Activated CD4-positive, alpha-beta memory T cell treated with anti-CD3 and anti-CD28 coated beads, Interleukin-2, amount 10 ng/mL, durations not matched to agents 7 days and 5 days (primary cell): ENCODE results near the gene MAPK8IP1. TPM values are rescaled to one million over a fixed set of nuclear protein-coding genes. Genes with fewer than 3 reads are reported as not detected.

ENCODE experiments used
- CTCF ChIA-PET: fragments of 350-600 bp; sonication (Branson Sonifier 250); formaldehyde crosslinking; loops from one replicate; lab custom pipeline; 2021; ENCODE audit warnings: antibody characterized with exemption, inconsistent platforms; lab: Charles Lee
- POLR2A ChIA-PET: fragments of 350-600 bp; sonication (Branson Sonifier 250); formaldehyde crosslinking; loops from one replicate; lab custom pipeline; 2021; ENCODE audit warnings: antibody characterized with exemption; lab: Charles Lee
- DNase-seq: peaks from one replicate; pipeline ENCODE4 v3.0.0-alpha.2; 2020
- H3K27ac Mint-ChIP-seq: one replicate; pipeline ENCODE4 v1.8.0; 2021; ENCODE audit warnings: mild to moderate bottlenecking, mixed read lengths
- H3K27me3 Mint-ChIP-seq: one replicate; pipeline ENCODE4 v1.8.0; 2021; ENCODE audit warnings: mixed read lengths
- H3K36me3 Mint-ChIP-seq: one replicate; pipeline ENCODE4 v1.8.0; 2021; ENCODE audit warnings: low read depth, mixed read lengths
- H3K4me1 Mint-ChIP-seq: one replicate; pipeline ENCODE4 v1.8.0; 2021; ENCODE audit warnings: mixed read lengths
- H3K4me3 Mint-ChIP-seq: one replicate; pipeline ENCODE4 v1.8.0; 2021; ENCODE audit warnings: mild to moderate bottlenecking, mixed read lengths
- H3K9me3 Mint-ChIP-seq: one replicate; pipeline ENCODE4 v1.8.0; 2021; ENCODE audit warnings: mixed read lengths
- total RNA-seq, 2 experiments: library from RNA; stranded (reverse); gene quantifications; one replicate each; pipeline ENCODE4 v1.2.3, GENCODE V29; 2021

MAPK8IP1 gene
- total RNA-seq, 2 experiments from 2014 or later, result 0.48 to 0.50 TPM

- H3K4me1 Mint-ChIP-seq, result peaks cover 35% of the 10 kb centered on the region
- CTCF ChIA-PET, result interaction anchor here (1.5 to 2.0 kb wide), 3 partner anchors 9 to 80 kb away, joined by 5 to 7 read pairs (median 6); no protein-coding TSS in a partner anchor
- H3K27me3 Mint-ChIP-seq, result no peaks in the 10 kb centered on the region
- H3K36me3 Mint-ChIP-seq, result peaks cover 3% of the 10 kb centered on the region
- POLR2A ChIA-PET, result interaction anchor here (1.7 kb wide), 1 partner anchor 67 kb away, joined by 4 read pairs; the partner anchor contains the start of gene PEX16
- H3K27ac Mint-ChIP-seq, result no peak overlapping the region
- no peak for DNase-seq
- no peaks in the 10 kb centered on the region for H3K9me3 Mint-ChIP-seq
- no peak overlapping the region for H3K4me3 Mint-ChIP-seq
Measured at GRCh38 chr11:45851228-45851627, 34.2 kb upstream of the MAPK8IP1 start.

- Mint-ChIP-seq H3K4me3 (no peak overlapping the region), H3K4me1 (peaks cover 26% of the 10 kb centered on the region), H3K27ac (no peak overlapping the region), H3K9me3 (no peaks in the 10 kb centered on the region), H3K36me3 (peaks cover 8% of the 10 kb centered on the region), H3K27me3 (no peaks in the 10 kb centered on the region)
- DNase-seq, result no peak
- ChIA-PET POLR2A (no interaction called here), CTCF (interaction anchor here (1.5 to 2.0 kb wide), 3 partner anchors 10 to 81 kb away, joined by 5 to 7 read pairs (median 6); no protein-coding TSS in a partner anchor)
Measured at GRCh38 chr11:45852018-45852711, 33.3 kb upstream of the MAPK8IP1 start.

GRCh38 chr11:45852712-45853101 is 32.7 kb upstream of the MAPK8IP1 start:
- CTCF ChIA-PET, result interaction anchor here (1.0 to 1.7 kb wide), 4 partner anchors 10 to 81 kb away, joined by 3 to 6 read pairs (median 4); no protein-coding TSS in a partner anchor
- H3K36me3 Mint-ChIP-seq, result peaks cover 9% of the 10 kb centered on the region
- POLR2A ChIA-PET, result no interaction called here
- DNase-seq, result no peak
- no peak overlapping the region for H3K4me3 Mint-ChIP-seq
- H3K4me1 Mint-ChIP-seq, result peaks cover 26% of the 10 kb centered on the region
- H3K9me3 Mint-ChIP-seq, result no peaks in the 10 kb centered on the region
- no peaks in the 10 kb centered on the region for H3K27me3 Mint-ChIP-seq
- no peak overlapping the region for H3K27ac Mint-ChIP-seq

- no peaks in the 10 kb centered on the region for H3K27me3 Mint-ChIP-seq
- no peak overlapping the region for H3K27ac Mint-ChIP-seq
- peaks cover 12% of the 10 kb centered on the region for H3K36me3 Mint-ChIP-seq
- peaks cover 19% of the 10 kb centered on the region for H3K4me1 Mint-ChIP-seq
- H3K9me3 Mint-ChIP-seq, result no peaks in the 10 kb centered on the region
- no peak for DNase-seq
- POLR2A ChIA-PET, result no interaction called here
- H3K4me3 Mint-ChIP-seq, result no peak overlapping the region
- CTCF ChIA-PET, result interaction anchor here (0.5 to 1.1 kb wide), 3 partner anchors 12 to 184 kb away, joined by 3 to 4 read pairs (median 3); no protein-coding TSS in a partner anchor
Measured at GRCh38 chr11:45853332-45854219, 31.9 kb upstream of the MAPK8IP1 start.

DNA sequence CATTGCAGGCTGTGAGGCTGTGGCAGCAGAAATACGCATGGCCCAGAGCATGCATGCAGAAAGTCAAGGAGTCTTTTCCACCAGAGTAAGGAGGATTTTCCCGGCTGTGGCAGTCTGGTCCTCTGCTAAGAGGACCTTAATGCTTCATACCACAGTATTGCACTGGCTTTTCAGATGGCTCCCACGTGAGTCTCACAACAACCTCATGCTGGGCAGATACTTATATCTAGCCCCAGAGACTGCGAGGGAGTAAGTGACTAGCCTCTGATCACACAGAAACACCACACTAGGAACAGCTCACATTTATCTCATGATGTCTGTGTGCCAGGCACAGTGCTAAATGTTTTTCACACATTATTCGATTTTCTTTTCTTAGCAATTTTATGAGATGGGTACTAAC is 30.1 kb upstream of the MAPK8IP1 start:
- Mint-ChIP-seq H3K4me1 (peaks cover 7% of the 10 kb centered on the region), H3K9me3 (no peaks in the 10 kb centered on the region), H3K27me3 (no peaks in the 10 kb centered on the region), H3K27ac (no peak overlapping the region), H3K4me3 (no peak overlapping the region), H3K36me3 (peaks cover 14% of the 10 kb centered on the region)
- POLR2A ChIA-PET, result no interaction called here
- DNase-seq, result no peak
- CTCF ChIA-PET, result no interaction called here

DNA sequence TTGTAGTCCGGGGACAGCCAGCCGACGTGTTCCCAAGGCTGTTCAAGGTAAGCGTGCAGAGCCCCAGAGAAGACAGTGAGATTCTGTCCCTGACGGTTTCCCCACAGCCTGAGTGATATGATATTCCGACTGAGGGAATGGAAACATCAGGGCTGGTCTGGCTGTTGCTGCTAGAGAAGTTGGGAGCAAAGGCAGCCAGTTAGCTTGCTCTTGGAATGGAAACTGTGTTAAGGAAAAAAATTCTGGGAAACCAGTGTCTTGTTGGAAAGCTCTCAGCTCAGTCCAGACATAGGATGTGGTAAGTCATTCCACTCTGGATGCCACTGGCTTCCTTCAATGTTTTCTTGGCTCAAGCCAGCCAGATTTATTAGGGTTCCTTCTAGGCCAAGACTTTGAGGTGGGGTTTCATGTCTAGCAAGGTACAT is 29.4 kb upstream of the MAPK8IP1 start:
- Mint-ChIP-seq H3K4me3 (no peak overlapping the region), H3K4me1 (peaks cover 3% of the 10 kb centered on the region), H3K27ac (no peak overlapping the region), H3K36me3 (peaks cover 15% of the 10 kb centered on the region), H3K9me3 (no peaks in the 10 kb centered on the region), H3K27me3 (no peaks in the 10 kb centered on the region)
- POLR2A ChIA-PET, result no interaction called here
- no peak for DNase-seq
- CTCF ChIA-PET, result no interaction called here

DNA sequence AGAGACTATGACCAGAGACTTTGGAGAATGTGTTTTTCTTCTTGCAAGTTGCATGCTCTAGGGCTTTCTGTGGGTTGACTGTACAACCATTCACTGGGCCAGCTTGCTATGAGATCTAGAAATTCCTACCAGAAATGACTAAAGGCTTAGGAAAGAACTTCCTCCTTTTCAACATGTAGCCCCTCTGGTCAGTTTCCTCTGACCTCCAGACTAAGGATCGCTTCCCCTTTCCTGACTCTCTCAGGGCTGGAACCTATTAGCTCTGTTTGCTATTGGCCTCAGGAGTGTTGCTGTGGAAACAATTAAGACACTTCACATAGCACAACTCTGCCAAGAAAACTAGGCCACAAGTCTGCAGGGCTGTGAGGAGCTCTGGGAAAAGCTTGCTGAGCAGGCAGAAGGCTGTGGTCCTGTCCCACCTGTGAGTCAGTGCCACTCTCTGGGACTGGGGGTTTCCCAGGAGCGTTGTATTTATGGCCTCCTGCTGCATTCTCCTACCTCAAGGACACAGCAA is 27.4 kb upstream of the MAPK8IP1 start:
- no peaks in the 10 kb centered on the region for H3K9me3 Mint-ChIP-seq
- no peaks in the 10 kb centered on the region for H3K4me1 Mint-ChIP-seq
- no peak overlapping the region for H3K27ac Mint-ChIP-seq
- H3K36me3 Mint-ChIP-seq, result peaks cover 31% of the 10 kb centered on the region
- ChIA-PET CTCF (interaction anchor here (0.9 kb wide), 1 partner anchor 14 kb away, joined by 3 read pairs; no protein-coding TSS in a partner anchor), POLR2A (interaction anchor here (1.2 to 2.0 kb wide), 2 partner anchors 11 kb away, joined by 3 to 4 read pairs; no protein-coding TSS in a partner anchor)
- DNase-seq, result no peak
- H3K27me3 Mint-ChIP-seq, result no peaks in the 10 kb centered on the region
- no peak overlapping the region for H3K4me3 Mint-ChIP-seq

DNA sequence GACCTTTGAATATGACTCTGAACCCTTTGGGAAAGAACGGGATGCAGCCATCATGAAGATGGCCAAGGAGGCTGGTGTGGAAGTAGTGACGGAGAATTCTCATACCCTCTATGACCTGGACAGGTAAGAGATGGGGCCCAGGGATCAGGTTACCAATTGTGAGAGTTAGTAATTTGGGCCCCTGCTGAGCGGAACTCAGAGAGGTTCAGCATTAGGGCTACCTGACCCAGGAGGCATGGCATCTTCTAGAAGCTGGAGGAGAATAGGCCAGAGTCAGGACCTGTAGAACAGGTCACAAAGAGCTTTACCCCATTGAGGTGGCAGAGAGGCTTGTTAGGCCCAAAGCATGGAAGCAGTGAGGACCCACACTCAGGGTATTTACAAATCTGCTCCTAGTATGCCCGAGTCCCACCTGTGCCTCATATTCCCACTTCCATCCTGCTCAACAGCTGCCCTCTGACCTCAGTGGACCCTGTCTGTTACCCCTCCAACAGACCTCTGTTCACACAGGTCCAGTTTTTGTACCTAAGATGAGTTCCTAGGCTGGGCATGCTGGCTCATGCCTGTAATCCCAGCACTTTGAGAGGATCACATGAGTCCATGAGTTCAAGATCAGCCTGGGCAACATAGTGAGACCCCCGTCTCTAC is 26.6 kb upstream of the MAPK8IP1 start:
- Mint-ChIP-seq H3K27ac (no peak overlapping the region), H3K4me1 (no peaks in the 10 kb centered on the region), H3K4me3 (no peak overlapping the region), H3K9me3 (no peaks in the 10 kb centered on the region), H3K36me3 (peaks cover 34% of the 10 kb centered on the region), H3K27me3 (no peaks in the 10 kb centered on the region)
- POLR2A ChIA-PET, result interaction anchor here (2.0 kb wide), 1 partner anchor 10 kb away, joined by 4 read pairs; no protein-coding TSS in a partner anchor
- no peak for DNase-seq
- CTCF ChIA-PET, result interaction anchor here (1.3 kb wide), 1 partner anchor 13 kb away, joined by 3 read pairs; no protein-coding TSS in a partner anchor

DNA sequence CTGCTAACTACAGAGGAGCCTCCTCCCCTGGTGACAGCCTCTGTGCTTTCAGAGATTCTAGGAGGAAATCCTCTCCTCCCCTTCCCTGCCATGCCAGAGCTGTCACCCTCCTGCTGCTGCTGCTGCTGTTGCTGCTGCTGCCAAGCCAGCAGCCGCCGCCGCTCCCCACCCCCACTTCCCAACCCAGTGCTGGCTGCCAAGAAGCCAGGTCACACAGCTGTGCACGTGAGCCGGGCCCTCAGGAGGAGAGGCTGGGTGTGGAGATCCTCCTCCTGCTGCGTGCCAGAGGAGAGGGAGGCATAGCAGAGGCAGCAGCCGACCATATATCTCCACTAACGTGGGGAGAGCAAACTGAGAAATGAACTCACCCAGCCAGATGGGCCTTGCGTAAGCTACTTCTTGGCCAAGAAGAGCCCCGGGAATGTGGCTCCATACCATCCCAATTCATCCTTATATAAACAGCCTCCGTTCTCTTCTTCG is 25.8 kb upstream of the MAPK8IP1 start:
- ChIA-PET CTCF (interaction anchor here (0.9 to 1.3 kb wide), 2 partner anchors 13 to 105 kb away, joined by 3 read pairs; no protein-coding TSS in a partner anchor), POLR2A (no interaction called here)
- Mint-ChIP-seq H3K27me3 (no peaks in the 10 kb centered on the region), H3K27ac (no peak overlapping the region), H3K4me3 (no peak overlapping the region), H3K9me3 (no peaks in the 10 kb centered on the region), H3K36me3 (peaks cover 34% of the 10 kb centered on the region), H3K4me1 (no peaks in the 10 kb centered on the region)
- no peak for DNase-seq

GRCh38 chr11:45860348-45860747 is 25.1 kb upstream of the MAPK8IP1 start:
- no peak overlapping the region for H3K27ac Mint-ChIP-seq
- DNase-seq, result no peak
- peaks cover 37% of the 10 kb centered on the region for H3K36me3 Mint-ChIP-seq
- ChIA-PET POLR2A (no interaction called here), CTCF (interaction anchor here (0.9 to 1.3 kb wide), 2 partner anchors 104 to 489 kb away, joined by 3 read pairs; no protein-coding TSS in a partner anchor)
- no peak overlapping the region for H3K4me3 Mint-ChIP-seq
- no peaks in the 10 kb centered on the region for H3K9me3 Mint-ChIP-seq
- H3K27me3 Mint-ChIP-seq, result no peaks in the 10 kb centered on the region
- no peaks in the 10 kb centered on the region for H3K4me1 Mint-ChIP-seq

GRCh38 chr11:45860764-45861510 is 24.5 kb upstream of the MAPK8IP1 start:
- Mint-ChIP-seq H3K4me1 (no peaks in the 10 kb centered on the region), H3K4me3 (no peak overlapping the region), H3K36me3 (peaks cover 40% of the 10 kb centered on the region), H3K27me3 (no peaks in the 10 kb centered on the region), H3K9me3 (no peaks in the 10 kb centered on the region), H3K27ac (no peak overlapping the region)
- POLR2A ChIA-PET, result no interaction called here
- DNase-seq, result no peak
- CTCF ChIA-PET, result interaction anchor here (0.5 to 1.3 kb wide), 4 partner anchors 89 to 488 kb away, joined by 3 to 4 read pairs (median 3); no protein-coding TSS in a partner anchor
